NCI-H1436 (cell line): ENCODE measurements around the gene WDR81.
"Not testable (repeated sequence)": the region's sequence is repeated elsewhere in the genome, so short reads cannot be mapped to it uniquely, and the experiment has no call there.

Source experiments
- DNase-seq: peaks from one replicate; lab custom pipeline; 2025; lab: John Stamatoyannopoulos, UW

WDR81 gene

DNA sequence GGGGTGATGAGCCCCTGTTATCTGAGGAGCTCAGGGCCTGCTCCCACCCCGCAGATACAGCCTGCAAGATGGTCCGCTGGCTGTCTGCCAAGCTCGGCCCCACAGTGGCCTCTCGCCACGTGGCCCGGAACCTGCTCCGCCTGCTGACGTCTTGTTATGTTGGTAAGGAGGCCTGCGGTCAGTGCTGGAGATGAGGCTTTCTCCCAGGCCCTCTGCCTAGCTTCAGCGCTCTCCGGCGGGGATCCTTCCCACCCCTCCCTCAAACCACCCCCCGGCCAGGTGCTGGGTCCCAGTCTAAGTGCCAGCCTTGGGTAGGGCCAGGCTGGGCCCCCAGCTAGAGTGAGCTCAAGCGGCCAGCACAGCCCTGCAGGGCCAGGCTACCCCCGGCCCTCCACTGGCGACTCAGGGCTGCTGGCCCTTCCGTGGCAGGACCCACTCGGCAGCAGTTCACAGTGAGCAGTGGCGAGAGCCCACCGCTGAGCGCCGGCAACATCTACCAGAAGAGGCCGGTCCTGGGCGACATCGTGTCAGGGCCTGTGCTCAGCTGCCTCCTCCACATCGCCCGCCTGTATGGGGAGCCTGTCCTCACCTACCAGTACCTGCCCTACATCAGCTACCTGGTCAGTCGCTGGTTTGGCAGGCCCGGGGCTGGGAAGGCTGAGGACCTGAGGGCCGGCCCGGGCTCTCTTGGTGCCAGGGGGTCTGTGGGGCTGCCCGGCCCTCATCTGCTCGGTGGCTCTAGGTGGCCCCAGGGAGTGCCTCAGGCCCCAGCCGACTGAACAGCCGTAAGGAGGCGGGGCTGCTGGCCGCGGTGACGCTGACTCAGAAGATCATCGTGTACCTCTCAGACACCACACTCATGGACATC lies 6.1 kb downstream of the WDR81 start:
- no peak for DNase-seq

DNA sequence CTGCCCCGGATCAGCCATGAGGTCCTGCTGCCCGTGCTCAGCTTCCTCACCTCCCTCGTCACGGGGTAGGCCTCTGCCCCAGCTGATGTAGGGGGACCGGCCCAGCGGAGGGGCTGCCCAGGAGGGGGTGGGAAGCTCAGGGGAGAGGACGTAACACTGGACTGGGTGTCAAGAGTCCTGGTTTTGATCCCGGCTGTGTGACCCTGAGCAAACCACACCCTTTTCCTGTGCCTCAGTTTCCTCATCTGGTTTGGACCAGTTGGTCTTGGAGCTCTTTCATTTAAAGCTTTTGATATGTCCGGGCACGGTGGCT lies 6.6 kb downstream of the WDR81 start:
- no peak for DNase-seq

DNA sequence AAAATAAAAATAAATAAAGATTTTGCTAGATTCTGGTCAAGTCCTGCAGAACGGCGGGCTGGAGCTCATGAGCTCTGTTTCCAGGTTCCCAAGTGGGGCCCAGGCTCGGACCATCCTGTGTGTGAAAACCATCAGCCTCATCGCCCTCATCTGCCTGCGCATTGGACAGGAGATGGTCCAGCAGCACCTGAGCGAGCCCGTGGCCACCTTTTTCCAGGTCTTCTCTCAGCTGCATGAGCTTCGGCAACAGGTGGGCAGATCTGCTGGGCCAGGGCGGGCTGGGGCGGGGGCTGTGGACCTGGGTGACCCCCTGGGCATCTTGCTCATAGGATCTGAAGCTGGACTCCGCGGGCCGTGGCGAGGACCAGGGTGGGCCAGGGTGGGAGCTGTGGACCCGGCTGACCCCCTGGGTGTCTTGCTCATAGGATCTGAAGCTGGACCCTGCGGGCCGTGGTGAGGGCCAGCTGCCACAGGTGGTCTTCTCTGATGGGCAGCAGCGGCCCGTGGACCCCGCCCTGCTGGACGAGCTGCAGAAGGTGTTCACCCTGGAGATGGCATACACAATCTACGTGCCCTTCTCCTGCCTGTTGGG lies 7.8 kb downstream of the WDR81 start:
- no peak for DNase-seq

- no peak for DNase-seq
Observed at GRCh38 chr17:1732833-1733321, 8.4 kb downstream of the WDR81 start.

GRCh38 chr17:1733759-1734158 lies 9.3 kb downstream of the WDR81 start:
- DNase-seq, result no peak

- DNase-seq, result no peak
Observed at GRCh38 chr17:1735418-1735817, 10.9 kb downstream of the WDR81 start.

- DNase-seq, result no peak
Observed at GRCh38 chr17:1735834-1736347, 11.4 kb downstream of the WDR81 start.

DNA sequence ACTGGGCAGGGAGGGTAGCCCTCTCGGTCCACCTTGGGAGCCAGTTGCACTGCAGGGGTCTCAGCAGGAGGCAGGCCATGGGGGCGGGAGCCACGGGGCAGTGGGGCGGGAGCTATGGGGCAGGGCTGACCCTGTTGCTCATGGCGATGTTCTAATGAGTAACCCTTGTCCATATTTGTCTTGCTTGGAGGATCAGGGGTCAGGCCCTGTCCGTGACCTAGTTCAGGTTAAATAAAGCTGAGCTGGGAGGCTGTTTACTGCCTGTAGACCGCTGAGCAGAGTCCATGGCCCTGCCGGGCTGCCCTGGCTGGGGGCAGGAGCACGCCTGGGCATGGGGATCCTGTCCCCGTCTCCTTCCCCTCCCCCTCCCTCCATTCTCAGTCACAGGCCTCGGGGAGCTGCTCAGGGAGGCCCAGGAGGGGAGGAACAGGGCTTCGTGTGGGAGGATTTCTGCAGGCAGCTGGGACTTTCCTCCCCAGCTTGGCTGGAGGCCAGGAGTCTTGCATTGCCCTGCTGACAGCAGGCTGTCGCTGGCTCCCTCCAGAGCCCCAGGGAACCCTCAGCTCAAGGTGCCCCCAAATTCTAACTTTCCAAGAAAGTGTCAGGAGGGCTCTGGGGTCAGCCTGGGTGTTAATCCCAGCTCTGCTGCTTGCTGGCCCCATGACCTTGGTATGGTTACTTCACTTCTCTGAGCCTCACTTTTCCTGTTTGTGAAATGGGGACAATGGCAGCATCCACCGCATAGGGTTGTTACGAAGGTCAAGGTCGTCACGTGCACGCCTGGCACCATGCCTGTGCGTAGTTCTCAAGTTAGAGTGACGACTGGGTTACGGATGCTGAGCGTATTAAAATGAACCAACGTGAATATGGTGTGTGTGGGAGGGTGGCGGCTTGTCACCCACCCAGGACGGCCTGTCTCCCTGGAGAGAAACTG lies 12.1 kb downstream of the WDR81 start:
- no peak for DNase-seq

GRCh38 chr17:1737531-1738291 lies 13.2 kb downstream of the WDR81 start:
- DNase-seq, result no peak

DNA sequence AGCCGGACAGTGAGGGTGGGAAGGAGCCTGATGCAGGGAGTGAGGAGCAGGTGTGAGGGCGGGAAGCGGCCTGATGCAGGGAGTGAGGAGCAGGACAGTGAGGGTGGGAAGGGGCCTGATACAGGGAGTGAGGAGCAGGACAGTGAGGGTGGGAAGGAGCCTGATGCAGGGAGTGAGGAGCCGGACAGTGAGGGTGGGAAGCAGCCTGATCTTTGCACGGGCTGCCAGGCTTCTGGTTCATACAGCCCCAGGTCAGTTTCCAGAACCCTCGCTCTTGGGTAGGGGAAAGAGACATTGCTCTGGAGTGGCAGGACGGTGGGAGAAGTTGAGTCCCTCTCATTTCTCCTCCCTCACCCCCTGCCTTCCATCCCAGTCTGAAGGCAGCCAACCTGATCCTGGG lies 17.4 kb downstream of the WDR81 start:
- not testable (repeated sequence) for DNase-seq

GRCh38 chr17:1742371-1743087 lies 18.0 kb downstream of the WDR81 start, which contains the start of gene SERPINF2:
Gene SERPINF2 (plus strand): TSS chr17:1742871. CDS start chr17:1744996, 2,125 bp downstream.
- DNase-seq, result no peak

GRCh38 chr17:1743088-1743439 lies 18.6 kb downstream of the WDR81 start:
- DNase-seq, result no peak

GRCh38 chr17:1744551-1745512 lies 20.3 kb downstream of the WDR81 start:
- DNase-seq, result no peak

GRCh38 chr17:1745513-1746020 lies 21.1 kb downstream of the WDR81 start:
- no peak for DNase-seq

- no peak for DNase-seq
Observed at GRCh38 chr17:1746975-1747543, 22.6 kb downstream of the WDR81 start.

DNA sequence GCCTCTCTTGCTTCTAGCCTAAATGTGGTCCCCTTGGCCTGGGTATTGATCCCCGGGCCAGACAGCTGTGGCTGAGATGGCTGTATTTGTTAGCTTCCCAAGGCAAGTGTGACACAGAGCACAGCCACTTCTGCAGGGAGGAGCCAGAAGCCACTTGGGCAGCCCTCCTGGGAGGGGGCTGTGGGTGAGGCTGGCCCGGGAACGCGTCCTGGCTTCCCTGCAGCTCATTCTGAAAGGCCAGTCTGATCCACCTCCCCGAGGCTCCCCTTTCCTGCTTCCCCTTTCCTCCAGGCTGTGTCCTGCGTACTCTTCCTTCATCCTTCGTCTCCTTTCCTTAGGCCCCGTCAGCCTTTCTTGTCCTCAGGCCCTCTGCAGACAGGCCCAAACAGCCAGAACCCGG lies 26.1 kb downstream of the WDR81 start:
- DNase-seq, result no peak

GRCh38 chr17:1752425-1753262 lies 28.1 kb downstream of the WDR81 start:
- DNase-seq, result no peak

DNA sequence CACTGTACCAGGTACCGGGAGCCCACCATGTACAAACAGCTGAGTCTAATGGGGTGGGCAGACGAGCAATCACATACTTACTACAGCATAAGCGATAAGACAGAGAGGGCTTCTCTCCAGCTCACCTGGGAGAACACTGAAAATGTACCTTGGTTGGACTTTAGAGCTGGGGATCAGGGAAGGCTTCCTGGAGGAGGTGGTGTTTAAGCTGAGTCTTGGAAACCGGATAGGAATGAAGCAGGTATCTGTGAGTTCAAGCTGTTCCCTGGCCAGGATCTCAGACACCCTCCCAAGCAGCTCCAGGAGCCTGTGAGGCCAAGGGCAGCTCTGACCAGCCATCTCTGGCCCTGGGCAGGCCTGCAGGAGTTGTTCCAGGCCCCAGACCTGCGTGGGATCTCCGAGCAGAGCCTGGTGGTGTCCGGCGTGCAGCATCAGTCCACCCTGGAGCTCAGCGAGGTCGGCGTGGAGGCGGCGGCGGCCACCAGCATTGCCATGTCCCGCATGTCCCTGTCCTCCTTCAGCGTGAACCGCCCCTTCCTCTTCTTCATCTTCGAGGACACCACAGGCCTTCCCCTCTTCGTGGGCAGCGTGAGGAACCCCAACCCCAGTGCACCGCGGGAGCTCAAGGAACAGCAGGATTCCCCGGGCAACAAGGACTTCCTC lies 29.4 kb downstream of the WDR81 start:
- no peak for DNase-seq
